IPS DF 4.7 (cell line): ENCODE results near the gene PCDHA2.
"Not testable (repeated sequence)": the region's sequence is repeated elsewhere in the genome, so short reads cannot be mapped to it uniquely, and the experiment has no call there.

Source experiments
- DNase-seq: peaks from one replicate; pipeline ENCODE4 v3.0.0-alpha.2; 2013; ENCODE audit warnings: low spot score; ENCODE audit errors: extremely low read depth

Gene PCDHA2

GRCh38 chr5:140794595-140795258 lies at the start of gene PCDHA2:
PCDHA2 (plus strand) TSS chr5:140794852.
- no peak for DNase-seq

GRCh38 chr5:140753561-140753960 lies 41.1 kb upstream of the PCDHA2 start:
- no peak for DNase-seq

DNA sequence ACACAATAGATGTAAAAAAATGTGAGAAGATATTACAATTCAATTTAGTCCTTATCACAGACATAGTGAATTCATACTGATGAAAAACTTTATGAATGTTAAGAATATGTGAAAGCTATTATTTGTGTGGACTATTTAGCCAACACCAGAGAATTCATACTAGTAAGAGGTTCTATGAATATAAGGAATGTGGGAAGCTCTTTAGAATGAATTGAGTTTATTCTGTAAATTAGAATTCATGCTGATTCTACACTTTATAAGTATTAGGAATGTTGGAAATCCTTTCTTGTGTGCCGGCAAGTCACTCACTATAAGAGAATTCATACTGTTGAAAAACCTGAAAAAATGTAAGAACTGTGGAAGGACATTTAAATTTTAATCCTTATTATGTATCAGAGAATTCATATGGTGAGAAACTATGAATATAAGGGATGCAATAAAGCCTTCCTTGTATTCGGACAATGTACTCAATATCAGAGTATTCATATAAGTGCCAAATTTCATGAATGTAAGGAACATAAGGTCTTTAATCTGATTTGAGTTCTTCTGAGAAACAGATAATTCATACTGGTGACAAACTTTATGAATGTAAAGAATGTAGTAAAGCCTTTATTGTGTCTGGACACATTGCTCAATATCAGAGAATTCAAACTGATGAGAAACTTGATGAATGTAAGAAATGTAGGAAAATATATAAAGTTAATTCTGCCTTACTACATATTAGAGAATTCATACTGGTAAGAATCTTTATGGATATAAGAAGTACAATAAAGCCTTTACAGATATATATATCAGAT lies 30.3 kb upstream of the PCDHA2 start:
- no peak for DNase-seq

DNA sequence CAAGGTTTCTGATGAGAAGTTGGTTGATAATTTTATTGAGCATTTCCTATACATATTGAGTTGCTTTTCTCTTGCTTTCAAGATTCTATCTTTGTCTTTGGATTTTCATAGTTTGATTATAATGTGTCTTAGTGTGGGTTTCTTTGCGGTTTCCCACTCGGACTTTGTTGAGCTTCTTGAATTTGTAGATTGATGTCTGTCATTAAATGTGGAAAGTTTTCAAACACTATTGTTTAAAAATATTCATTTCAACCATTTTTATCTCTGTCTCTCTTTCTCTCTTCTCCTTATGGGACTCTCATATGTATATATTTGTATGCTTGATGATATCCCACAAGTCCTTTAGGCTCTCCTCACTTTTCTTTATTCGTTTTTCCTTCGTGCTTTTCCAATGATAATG lies 27.2 kb upstream of the PCDHA2 start:
- no peak for DNase-seq

DNA sequence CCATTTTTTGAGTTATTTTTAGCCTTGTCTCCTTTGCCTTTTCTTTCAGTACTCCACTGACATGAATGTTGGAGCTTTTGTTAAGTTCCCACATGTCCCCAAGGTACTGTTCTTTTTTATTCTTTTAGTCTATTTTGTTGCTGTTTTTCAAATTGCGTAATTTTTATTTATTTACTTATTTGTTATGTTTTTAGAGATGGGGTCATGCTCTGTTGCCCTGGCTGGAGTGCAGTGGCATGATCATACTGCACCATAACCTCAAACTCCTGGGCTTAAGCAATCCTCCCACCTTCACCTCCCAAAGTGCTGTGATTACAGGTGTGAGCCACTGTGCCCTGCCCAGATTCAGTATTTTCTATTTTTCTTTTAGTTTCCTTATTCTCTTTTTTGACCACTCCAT lies 14.1 kb upstream of the PCDHA2 start:
- no peak for DNase-seq

GRCh38 chr5:140785905-140786686 lies 8.6 kb upstream of the PCDHA2 start, which contains the start of gene PCDHA1:
PCDHA1 (plus strand) TSS chr5:140786140.
- no peak for DNase-seq

- DNase-seq: not testable (repeated sequence)
These were observed 7.2 kb upstream of the PCDHA2 start for GRCh38 chr5:140787422-140787821.

GRCh38 chr5:140787849-140788504 lies 6.7 kb upstream of the PCDHA2 start:
- DNase-seq: not testable (repeated sequence)

DNA sequence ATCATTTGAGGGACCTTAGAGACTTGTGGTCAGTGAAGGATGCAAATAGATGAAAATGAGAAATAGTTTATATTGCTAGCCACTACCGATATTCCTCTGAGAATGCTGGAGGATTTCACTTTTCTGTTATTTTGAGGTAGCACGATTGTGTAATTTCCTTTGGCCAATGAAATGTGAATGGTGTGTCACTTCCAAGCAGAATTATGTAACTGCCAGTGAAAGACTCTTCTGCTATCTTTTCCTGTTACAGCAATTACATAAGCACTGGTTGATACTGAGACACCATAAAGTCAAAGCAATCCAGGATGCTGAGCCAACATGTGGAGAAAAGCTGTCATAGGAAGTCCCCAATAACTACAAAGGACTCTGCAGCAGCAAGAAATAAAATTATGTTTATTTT lies 3.6 kb upstream of the PCDHA2 start:
- no peak for DNase-seq

DNA sequence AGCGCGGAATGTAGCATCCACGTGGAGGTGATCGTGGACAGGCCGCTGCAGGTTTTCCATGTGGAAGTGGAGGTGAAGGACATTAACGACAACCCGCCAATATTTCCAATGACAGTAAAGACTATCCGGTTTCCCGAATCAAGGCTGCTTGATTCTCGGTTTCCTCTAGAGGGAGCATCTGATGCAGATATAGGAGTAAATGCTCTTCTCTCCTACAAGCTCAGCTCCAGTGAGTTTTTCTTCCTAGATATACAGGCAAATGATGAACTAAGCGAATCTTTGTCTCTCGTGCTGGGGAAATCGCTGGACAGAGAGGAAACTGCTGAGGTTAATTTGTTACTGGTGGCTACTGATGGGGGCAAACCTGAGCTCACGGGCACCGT lies 598 bp downstream of the PCDHA2 start:
- DNase-seq: no peak

DNA sequence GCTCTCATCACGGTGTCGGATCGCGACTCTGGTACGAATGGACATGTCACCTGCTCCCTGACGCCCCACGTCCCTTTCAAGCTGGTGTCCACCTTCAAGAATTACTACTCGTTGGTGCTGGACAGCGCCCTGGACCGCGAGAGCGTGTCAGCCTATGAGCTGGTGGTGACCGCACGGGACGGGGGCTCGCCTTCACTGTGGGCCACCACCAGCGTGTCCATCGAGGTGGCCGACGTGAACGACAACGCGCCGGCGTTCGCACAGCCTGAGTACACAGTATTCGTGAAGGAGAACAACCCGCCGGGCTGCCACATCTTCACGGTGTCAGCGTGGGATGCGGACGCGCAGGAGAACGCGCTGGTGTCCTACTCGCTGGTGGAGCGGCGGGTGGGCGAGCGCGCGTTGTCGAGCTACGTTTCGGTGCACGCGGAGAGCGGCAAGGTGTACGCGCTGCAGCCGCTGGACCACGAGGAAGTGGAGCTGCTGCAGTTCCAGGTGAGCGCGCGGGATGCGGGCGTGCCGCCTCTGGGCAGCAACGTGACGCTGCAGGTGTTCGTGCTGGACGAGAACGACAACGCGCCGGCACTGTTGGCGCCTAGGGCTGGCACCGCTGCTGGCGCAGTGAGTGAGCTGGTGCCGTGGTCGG lies 1.5 kb downstream of the PCDHA2 start:
- not testable (repeated sequence) for DNase-seq

DNA sequence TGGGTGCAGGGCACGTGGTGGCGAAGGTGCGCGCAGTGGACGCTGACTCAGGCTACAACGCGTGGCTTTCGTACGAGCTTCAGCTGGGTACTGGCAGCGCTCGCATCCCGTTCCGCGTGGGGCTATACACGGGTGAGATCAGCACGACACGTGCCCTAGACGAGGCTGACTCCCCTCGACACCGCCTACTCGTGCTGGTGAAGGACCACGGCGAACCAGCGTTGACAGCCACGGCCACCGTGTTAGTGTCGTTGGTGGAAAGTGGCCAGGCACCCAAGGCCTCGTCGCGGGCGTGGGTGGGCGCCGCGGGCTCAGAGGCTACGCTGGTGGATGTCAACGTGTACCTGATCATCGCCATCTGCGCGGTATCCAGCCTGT lies 2.1 kb downstream of the PCDHA2 start:
- DNase-seq: no peak

DNA sequence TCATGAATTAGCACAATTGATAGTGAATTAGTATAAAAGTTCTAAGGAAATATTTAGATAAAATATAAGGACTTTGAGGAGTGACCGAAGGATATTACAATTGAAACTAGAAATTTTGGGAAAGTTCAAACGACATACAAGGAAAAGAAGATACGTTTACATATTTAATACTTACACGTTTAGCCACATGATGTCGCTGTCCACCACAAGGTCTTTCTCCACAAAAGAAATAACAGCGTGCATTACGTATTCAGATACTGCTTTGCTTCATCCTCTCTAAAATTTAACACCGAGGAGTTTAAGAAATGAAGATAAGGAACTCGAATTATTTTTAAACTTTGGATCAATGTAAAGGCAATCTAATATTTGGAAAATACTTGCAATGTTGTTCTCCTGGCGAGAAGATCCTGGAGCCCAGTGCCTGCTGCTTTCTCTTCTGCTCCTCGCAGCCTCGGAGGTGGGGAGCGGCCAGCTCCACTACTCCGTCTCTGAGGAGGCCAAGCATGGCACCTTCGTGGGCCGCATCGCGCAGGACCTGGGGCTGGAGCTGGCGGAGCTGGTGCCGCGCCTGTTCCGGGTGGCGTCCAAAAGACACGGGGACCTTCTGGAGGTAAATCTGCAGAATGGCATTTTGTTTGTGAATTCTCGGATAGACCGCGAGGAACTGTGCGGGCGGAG lies 6.3 kb downstream of the PCDHA2 start, which contains the start of gene PCDHA3:
PCDHA3 (plus strand) TSS at position 242 of the 678 bp plus-strand sequence.
- DNase-seq: no peak

- no peak for DNase-seq
These were observed 6.8 kb downstream of the PCDHA2 start for GRCh38 chr5:140801494-140801841.

DNA sequence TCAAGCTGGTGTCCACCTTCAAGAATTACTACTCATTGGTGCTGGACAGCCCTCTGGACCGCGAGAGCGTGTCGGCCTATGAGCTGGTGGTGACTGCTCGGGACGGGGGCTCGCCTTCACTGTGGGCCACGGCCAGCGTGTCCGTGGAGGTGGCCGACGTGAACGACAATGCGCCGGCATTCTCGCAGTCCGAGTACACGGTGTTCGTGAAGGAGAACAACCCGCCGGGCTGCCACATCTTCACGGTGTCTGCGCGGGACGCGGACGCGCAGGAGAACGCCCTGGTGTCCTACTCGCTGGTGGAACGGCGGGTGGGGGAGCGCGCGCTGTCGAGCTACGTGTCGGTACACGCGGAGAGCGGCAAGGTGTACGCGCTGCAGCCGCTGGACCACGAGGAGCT lies 7.7 kb downstream of the PCDHA2 start:
- not testable (repeated sequence) for DNase-seq

DNA sequence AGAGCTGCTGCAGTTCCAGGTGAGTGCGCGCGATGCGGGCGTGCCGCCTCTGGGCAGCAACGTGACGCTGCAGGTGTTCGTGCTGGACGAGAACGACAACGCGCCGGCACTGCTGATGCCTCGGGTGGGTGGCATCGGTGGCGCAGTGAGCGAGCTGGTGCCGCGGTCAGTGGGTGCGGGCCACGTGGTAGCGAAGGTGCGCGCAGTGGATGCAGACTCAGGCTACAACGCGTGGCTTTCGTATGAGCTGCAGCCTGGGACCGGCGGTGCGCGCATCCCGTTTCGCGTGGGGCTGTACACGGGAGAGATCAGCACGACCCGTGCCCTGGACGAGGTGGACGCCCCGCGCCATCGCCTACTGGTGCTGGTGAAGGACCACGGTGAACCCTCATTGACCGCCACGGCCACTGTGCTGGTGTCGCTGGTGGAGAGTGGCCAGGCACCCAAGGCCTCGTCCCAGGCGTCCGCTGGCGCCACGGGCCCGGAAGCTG lies 8.2 kb downstream of the PCDHA2 start:
- no peak for DNase-seq

DNA sequence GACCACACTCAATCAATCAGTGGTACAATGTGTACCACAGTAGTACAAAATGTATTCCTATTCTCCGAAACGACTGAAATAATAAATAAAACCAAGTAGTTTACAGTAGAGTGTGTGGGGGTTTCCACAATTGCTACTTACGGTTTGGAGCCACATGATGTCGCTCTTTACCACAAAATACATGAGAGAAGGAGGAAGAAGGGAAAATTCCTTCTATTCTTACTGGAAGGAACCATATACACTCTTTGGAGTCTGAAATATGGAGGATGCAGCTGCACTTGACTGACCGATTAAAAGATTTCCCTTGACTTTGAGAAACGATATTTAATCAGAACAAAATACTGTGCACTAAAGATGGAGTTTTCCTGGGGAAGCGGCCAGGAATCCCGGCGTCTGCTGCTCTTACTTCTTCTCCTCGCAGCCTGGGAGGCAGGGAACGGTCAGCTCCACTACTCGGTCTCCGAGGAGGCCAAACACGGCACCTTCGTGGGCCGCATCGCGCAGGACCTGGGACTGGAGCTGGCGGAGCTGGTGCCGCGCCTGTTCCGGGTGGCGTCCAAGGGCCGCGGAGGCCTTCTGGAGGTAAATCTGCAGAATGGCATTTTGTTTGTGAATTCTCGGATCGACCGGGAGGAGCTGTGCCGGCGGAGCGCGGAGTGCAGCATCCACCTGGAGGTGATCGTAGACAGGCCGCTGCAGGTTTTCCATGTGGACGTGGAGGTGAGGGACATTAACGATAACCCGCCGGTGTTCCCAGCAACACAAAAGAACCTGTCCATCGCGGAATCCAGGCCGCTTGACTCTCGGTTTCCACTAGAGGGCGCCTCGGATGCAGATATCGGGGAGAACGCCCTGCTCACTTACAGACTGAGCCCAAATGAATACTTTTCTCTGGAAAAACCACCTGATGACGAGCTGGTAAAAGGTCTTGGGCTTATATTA lies 12.5 kb downstream of the PCDHA2 start, which contains the start of gene PCDHA4:
PCDHA4 (plus strand) TSS at position 235 of the 942 bp plus-strand sequence.
- DNase-seq: no peak

DNA sequence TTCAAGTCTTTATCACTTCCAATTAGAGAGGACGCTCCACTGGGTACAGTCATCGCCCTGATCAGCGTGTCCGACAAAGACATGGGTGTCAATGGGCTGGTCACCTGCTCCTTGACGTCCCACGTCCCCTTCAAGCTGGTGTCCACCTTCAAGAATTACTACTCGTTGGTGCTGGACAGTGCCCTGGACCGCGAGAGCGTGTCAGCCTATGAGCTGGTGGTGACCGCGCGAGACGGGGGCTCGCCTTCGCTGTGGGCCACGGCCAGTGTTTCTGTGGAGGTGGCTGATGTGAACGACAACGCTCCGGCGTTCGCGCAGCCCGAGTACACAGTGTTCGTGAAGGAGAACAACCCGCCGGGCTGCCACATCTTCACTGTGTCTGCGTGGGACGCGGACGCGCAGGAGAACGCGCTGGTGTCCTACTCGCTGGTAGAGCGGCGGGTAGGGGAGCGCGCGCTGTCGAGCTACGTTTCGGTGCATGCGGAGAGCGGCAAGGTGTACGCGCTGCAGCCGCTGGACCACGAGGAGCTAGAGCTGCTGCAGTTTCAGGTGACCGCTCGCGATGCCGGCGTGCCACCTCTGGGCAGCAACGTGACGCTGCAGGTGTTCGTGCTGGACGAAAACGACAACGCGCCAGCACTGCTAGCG lies 13.7 kb downstream of the PCDHA2 start:
- DNase-seq: not testable (repeated sequence)

GRCh38 chr5:140808889-140809291 lies 14.2 kb downstream of the PCDHA2 start:
- no peak for DNase-seq
